ENCODE measurements around the gene RNF222. TPM values are rescaled to one million over a fixed set of nuclear protein-coding genes. Genes with fewer than 3 reads are reported as not detected.

RNF222 gene
- total and polyA plus RNA-seq, 10 of the 15 experiments (the other 5 are each of a cell fraction or from before 2014, with no cell fraction given): not detected

DNA sequence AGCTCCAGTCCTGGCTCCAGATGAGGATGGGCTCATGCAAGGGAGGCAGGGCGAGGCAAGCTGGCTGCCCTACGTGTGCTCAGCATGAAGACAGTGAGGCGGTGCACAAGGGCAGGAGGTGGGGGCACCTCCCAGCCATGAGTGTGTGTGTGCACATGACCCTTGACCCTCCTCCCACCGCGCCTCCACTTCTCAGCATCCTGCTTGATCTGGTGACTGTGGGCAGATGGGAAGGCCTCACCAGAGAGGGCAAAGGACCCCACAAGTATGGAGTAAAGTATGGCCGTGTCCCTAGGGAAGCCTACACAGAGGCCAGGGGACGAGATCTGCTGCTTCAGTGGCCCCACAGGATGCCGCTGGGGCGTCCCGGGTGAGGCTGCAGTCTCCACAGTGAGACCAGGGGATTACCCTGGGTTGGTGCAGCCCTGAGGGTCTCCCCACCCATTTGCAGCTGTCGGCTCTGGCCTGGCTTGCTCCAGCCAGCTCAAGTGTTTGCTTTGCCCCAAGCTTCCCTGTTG is 7.9 kb upstream of the RNF222 start:
- RAD21 ChIA-PET (ENCODE audit: unreplicated experiment): no interaction called here
- Histone ChIP-seq H3K27me3 (replicated peaks in 1 of 2; ENCODE audit: control insufficient read depth in 2 of 2, insufficient read depth in 2 of 2, low read length in 1 of 2) (no peaks in the 10 kb centered on the region; a peak in 2 of 4 replicates), H3K9ac (ENCODE audit: control insufficient read depth, insufficient read depth, low read length) (no peak overlapping the region), H4K20me1 (ENCODE audit: control insufficient read depth, insufficient read depth) (no peaks in the 10 kb centered on the region), H3K36me3 (ENCODE audit: control insufficient read depth in 2 of 2, insufficient read depth in 2 of 2, low read length in 1 of 2) (no peaks in the 10 kb centered on the region), H3K4me2 (ENCODE audit: control insufficient read depth, insufficient read depth) (no peak overlapping the region), H3K27ac (ENCODE audit: control insufficient read depth, insufficient read depth) (no peak overlapping the region), H2AFZ (ENCODE audit: control insufficient read depth, low read depth, low read length) (no peak overlapping the region), H3K4me3 (no peak overlapping the region), H3K79me2 (ENCODE audit: control insufficient read depth, insufficient read depth, low read length) (no peaks in the 10 kb centered on the region), H3K4me1 (ENCODE audit: control insufficient read depth, insufficient read depth, low read length) (no peaks in the 10 kb centered on the region), H3K9me3 (replicated peaks; ENCODE audit: control insufficient read depth, insufficient read depth, low read length) (no peaks in the 10 kb centered on the region)
- POLR2A ChIA-PET: no interaction called here
- DNase-seq (ENCODE audit: low read depth, low spot score): no peak
- SMC1A ChIA-PET (ENCODE audit: uncharacterized antibody, unreplicated experiment): no interaction called here
- 16% methylated on average over 11 of the region's 11 CpGs for WGBS (ENCODE audit: insufficient coverage, insufficient replicate concordance, low lambda C conversion rate, missing lambda C conversion rate)
- TF ChIP-seq NFIC (IDR thresholded peaks at IDR 0.05; ENCODE audit: low read depth, low read length): no peak
- TF ChIP-seq, protein P1, sequence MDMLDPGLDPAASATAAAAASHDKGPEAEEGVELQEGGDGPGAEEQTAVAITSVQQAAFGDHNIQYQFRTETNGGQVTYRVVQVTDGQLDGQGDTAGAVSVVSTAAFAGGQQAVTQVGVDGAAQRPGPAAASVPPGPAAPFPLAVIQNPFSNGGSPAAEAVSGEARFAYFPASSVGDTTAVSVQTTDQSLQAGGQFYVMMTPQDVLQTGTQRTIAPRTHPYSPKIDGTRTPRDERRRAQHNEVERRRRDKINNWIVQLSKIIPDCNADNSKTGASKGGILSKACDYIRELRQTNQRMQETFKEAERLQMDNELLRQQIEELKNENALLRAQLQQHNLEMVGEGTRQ (IDR thresholded peaks at IDR 0.05; ENCODE audit: borderline replicate concordance, low read depth, low read length): no peak
- no peak for TF ChIP-seq KAT2A (conservative IDR thresholded peaks at IDR 0.05; ENCODE audit: control insufficient read depth, low read depth, low read length)
- TF ChIP-seq CREB1 (IDR thresholded peaks at IDR 0.05; ENCODE audit: low read depth): no peak
- TF ChIP-seq NRF1 (conservative IDR thresholded peaks at IDR 0.05; ENCODE audit: low read depth, low read length): no peak
- TF ChIP-seq SMC3 (IDR thresholded peaks at IDR 0.05; ENCODE audit: borderline replicate concordance, low read length): no peak
- no peak for TF ChIP-seq RELA (IDR thresholded peaks at IDR 0.05; ENCODE audit: borderline replicate concordance, partially characterized antibody)
- no peak for TF ChIP-seq FOS (IDR thresholded peaks at IDR 0.05; ENCODE audit: borderline replicate concordance, extremely low read depth, insufficient read length)
- no peak for TF ChIP-seq POLR2AphosphoS5 (IDR thresholded peaks at IDR 0.05; ENCODE audit: low read length)
- TF ChIP-seq, protein P2, sequence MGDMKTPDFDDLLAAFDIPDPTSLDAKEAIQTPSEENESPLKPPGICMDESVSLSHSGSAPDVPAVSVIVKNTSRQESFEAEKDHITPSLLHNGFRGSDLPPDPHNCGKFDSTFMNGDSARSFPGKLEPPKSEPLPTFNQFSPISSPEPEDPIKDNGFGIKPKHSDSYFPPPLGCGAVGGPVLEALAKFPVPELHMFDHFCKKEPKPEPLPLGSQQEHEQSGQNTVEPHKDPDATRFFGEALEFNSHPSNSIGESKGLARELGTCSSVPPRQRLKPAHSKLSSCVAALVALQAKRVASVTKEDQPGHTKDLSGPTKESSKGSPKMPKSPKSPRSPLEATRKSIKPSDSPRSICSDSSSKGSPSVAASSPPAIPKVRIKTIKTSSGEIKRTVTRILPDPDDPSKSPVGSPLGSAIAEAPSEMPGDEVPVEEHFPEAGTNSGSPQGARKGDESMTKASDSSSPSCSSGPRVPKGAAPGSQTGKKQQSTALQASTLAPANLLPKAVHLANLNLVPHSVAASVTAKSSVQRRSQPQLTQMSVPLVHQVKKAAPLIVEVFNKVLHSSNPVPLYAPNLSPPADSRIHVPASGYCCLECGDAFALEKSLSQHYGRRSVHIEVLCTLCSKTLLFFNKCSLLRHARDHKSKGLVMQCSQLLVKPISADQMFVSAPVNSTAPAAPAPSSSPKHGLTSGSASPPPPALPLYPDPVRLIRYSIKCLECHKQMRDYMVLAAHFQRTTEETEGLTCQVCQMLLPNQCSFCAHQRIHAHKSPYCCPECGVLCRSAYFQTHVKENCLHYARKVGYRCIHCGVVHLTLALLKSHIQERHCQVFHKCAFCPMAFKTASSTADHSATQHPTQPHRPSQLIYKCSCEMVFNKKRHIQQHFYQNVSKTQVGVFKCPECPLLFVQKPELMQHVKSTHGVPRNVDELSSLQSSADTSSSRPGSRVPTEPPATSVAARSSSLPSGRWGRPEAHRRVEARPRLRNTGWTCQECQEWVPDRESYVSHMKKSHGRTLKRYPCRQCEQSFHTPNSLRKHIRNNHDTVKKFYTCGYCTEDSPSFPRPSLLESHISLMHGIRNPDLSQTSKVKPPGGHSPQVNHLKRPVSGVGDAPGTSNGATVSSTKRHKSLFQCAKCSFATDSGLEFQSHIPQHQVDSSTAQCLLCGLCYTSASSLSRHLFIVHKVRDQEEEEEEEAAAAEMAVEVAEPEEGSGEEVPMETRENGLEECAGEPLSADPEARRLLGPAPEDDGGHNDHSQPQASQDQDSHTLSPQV (IDR thresholded peaks at IDR 0.05): no peak
- TF ChIP-seq SP1 (IDR thresholded peaks at IDR 0.05; ENCODE audit: low read depth, low read length): no peak
- TF ChIP-seq SIX5 (IDR thresholded peaks at IDR 0.05; ENCODE audit: low read depth, low read length, severe bottlenecking): no peak
- TF ChIP-seq, protein P3, sequence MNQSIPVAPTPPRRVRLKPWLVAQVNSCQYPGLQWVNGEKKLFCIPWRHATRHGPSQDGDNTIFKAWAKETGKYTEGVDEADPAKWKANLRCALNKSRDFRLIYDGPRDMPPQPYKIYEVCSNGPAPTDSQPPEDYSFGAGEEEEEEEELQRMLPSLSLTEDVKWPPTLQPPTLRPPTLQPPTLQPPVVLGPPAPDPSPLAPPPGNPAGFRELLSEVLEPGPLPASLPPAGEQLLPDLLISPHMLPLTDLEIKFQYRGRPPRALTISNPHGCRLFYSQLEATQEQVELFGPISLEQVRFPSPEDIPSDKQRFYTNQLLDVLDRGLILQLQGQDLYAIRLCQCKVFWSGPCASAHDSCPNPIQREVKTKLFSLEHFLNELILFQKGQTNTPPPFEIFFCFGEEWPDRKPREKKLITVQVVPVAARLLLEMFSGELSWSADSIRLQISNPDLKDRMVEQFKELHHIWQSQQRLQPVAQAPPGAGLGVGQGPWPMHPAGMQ (IDR thresholded peaks at IDR 0.05; ENCODE audit: borderline replicate concordance): no peak
- no peak for TF ChIP-seq HDGF (IDR thresholded peaks at IDR 0.05)
- no peak for ATAC-seq
- intact Hi-C loops (cut with micrococcal nuclease; ENCODE audit: unreplicated experiment): no loop called here
- BruUV-seq (replicated peaks): no TSS peak
- FAIRE-seq: no peak
- in situ Hi-C loops (cut with MboI): no loop called here
- CTCF ChIA-PET: interaction anchor here (0.6 to 0.7 kb wide), 2 partner anchors 198 to 341 kb away, joined by 3 to 4 read pairs; no protein-coding TSS in a partner anchor
